GM21528 (cell line): ENCODE data around the gene CX3CL1.
"Not testable (repeated sequence)": the region's sequence is repeated elsewhere in the genome, so short reads cannot be mapped to it uniquely, and the experiment has no call there.

Experiments
- ATAC-seq: cut with Tn5 transposase; IDR thresholded peaks from one replicate; pipeline ENCODE4 v1.9.1; 2021; ENCODE audit warnings: mild to moderate bottlenecking, moderate library complexity; ENCODE audit not compliant: unreplicated experiment, low FRiP score

Gene CX3CL1

GRCh38 chr16:57381791-57382534 lies 9.7 kb downstream of the CX3CL1 start:
- ATAC-seq, result no peak

- no peak for ATAC-seq
Measured at GRCh38 chr16:57382535-57383275, 10.4 kb downstream of the CX3CL1 start.

- no peak for ATAC-seq
Measured at GRCh38 chr16:57383276-57384247, 11.3 kb downstream of the CX3CL1 start.

- ATAC-seq, result no peak
Measured at GRCh38 chr16:57384248-57385070, 12.2 kb downstream of the CX3CL1 start.

GRCh38 chr16:57385083-57385482 lies 12.8 kb downstream of the CX3CL1 start:
- no peak for ATAC-seq

GRCh38 chr16:57386381-57386951 lies 14.2 kb downstream of the CX3CL1 start:
- ATAC-seq, result no peak

GRCh38 chr16:57387598-57388354 lies 15.5 kb downstream of the CX3CL1 start:
- ATAC-seq, result no peak

GRCh38 chr16:57388359-57389086 lies 16.2 kb downstream of the CX3CL1 start:
- no peak for ATAC-seq

GRCh38 chr16:57389087-57389468 lies 16.8 kb downstream of the CX3CL1 start:
- no peak for ATAC-seq

- ATAC-seq, result no peak
Measured at GRCh38 chr16:57390636-57391295, 18.5 kb downstream of the CX3CL1 start.

GRCh38 chr16:57391300-57391699 lies 19.0 kb downstream of the CX3CL1 start:
- ATAC-seq, result no peak

- ATAC-seq, result no peak
Measured at GRCh38 chr16:57391708-57392107, 19.4 kb downstream of the CX3CL1 start.

- no peak for ATAC-seq
Measured at GRCh38 chr16:57392694-57393093, 20.4 kb downstream of the CX3CL1 start.

GRCh38 chr16:57394444-57394843 lies 22.2 kb downstream of the CX3CL1 start:
- ATAC-seq, result no peak

GRCh38 chr16:57395026-57395425 lies 22.7 kb downstream of the CX3CL1 start:
- no peak for ATAC-seq

- ATAC-seq, result no peak
Measured at GRCh38 chr16:57396786-57397185, 24.5 kb downstream of the CX3CL1 start.

GRCh38 chr16:57397493-57397892 lies 25.2 kb downstream of the CX3CL1 start:
- not testable (repeated sequence) for ATAC-seq
